ENCODE results near the gene PPP5C.

The PPP5C gene

DNA sequence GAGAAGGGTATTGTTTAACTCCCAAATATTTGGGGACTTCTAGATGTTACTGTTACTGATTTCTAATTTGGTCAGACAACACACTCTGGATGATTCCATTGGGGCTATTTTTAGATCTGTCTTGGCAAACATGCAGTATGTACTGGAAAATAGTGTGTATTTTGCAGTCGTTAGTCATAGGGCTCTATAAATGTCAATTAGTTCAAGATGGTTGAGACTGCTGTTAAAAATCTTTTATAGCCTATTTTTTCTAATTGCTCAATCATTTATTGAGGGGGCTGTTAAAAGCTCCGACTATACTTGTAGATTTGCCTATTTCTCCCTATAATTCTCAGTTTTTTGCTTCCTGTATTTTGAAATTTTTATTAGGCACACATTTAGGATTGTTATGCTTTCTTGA, 31.4 kb downstream of the PPP5C start:
- Histone ChIP-seq H3K79me2 (ENCODE audit: insufficient read depth, low read depth) (peaks cover 8% of the 10 kb centered on the region; the same call in 1 of the 2 replicates), H3K4me1 (ENCODE audit: low read depth, poor library complexity, severe bottlenecking) (no peaks in the 10 kb centered on the region), H3K4me2 (no peak overlapping the region), H4K20me1 (ENCODE audit: insufficient read depth) (no peaks in the 10 kb centered on the region), H3K36me3 (ENCODE audit: insufficient read depth) (peaks cover 13% of the 10 kb centered on the region; the same call in 1 of the 2 replicates), H3K9ac (no peak overlapping the region), H3K27ac (no peak overlapping the region), H3K27me3 (ENCODE audit: insufficient read depth, low read depth) (no peaks in the 10 kb centered on the region), H2AFZ (ENCODE audit: low read depth) (no peak overlapping the region), H3K4me3 (IDR thresholded peaks at IDR 0.05; ENCODE audit: insufficient read depth, low read depth, low read length) (no peak overlapping the region)
- TF ChIP-seq, protein P1, sequence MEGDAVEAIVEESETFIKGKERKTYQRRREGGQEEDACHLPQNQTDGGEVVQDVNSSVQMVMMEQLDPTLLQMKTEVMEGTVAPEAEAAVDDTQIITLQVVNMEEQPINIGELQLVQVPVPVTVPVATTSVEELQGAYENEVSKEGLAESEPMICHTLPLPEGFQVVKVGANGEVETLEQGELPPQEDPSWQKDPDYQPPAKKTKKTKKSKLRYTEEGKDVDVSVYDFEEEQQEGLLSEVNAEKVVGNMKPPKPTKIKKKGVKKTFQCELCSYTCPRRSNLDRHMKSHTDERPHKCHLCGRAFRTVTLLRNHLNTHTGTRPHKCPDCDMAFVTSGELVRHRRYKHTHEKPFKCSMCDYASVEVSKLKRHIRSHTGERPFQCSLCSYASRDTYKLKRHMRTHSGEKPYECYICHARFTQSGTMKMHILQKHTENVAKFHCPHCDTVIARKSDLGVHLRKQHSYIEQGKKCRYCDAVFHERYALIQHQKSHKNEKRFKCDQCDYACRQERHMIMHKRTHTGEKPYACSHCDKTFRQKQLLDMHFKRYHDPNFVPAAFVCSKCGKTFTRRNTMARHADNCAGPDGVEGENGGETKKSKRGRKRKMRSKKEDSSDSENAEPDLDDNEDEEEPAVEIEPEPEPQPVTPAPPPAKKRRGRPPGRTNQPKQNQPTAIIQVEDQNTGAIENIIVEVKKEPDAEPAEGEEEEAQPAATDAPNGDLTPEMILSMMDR (conservative IDR thresholded peaks at IDR 0.05; ENCODE audit: low read depth, low read length), result no peak

DNA sequence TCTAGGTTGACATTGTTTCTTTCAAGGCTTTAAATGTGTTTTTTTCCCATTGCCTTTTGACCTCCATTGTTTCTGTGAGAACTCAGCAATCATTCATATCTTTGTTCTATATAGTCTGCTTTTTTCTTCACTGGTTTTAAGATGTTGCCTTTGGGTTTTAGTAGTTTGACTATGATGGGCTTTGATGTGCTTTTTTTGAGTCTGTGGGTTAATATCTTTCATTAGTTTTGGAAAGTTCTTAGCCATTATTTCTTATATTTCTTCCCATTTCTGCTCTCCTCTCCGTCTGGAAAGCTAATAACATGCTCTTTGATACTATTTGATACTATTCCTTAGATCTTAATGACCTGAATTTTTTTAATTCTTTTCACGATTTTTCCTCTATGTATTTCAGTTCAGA, 33.8 kb downstream of the PPP5C start:
- H3K36me3 ChIP-seq (ENCODE audit: insufficient read depth), result peaks cover 20% of the 10 kb centered on the region; the same call in 1 of the 2 replicates
- TF ChIP-seq, protein P1 (conservative IDR thresholded peaks at IDR 0.05; ENCODE audit: low read depth, low read length), result no peak
- H3K4me1 ChIP-seq (ENCODE audit: low read depth, poor library complexity, severe bottlenecking), result no peaks in the 10 kb centered on the region
- H2AFZ ChIP-seq (ENCODE audit: low read depth), result no peak overlapping the region
- no peak overlapping the region for H3K9ac ChIP-seq
- H3K4me2 ChIP-seq, result no peak overlapping the region
- H3K27me3 ChIP-seq (ENCODE audit: insufficient read depth, low read depth), result no peaks in the 10 kb centered on the region
- peaks cover 8% of the 10 kb centered on the region; the same call in 1 of the 2 replicates for H3K79me2 ChIP-seq (ENCODE audit: insufficient read depth, low read depth)
- H3K27ac ChIP-seq, result no peak overlapping the region
- H3K4me3 ChIP-seq (IDR thresholded peaks at IDR 0.05; ENCODE audit: insufficient read depth, low read depth, low read length), result no peak overlapping the region
- no peaks in the 10 kb centered on the region for H4K20me1 ChIP-seq (ENCODE audit: insufficient read depth)

DNA sequence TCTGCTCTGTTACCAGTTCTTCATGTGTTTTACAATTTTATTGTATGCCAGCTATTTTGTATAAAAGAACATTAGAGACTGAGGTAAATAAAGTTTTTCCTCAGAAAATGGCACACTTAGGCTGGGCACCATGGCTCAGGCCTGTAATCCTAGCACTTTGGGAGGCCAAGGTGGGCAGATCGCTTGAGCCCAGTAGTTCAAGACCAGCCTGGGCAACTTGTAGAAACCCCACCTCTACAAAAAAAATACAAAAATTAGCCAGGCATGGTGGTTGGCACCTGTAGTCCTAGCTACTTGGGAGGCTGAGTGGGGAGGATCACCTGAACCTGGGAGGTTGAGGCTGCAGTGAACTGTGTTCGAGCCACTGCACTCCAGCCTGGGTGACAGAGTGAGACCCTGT, 34.5 kb downstream of the PPP5C start:
- H4K20me1 ChIP-seq (ENCODE audit: insufficient read depth), result no peaks in the 10 kb centered on the region
- H3K27me3 ChIP-seq (ENCODE audit: insufficient read depth, low read depth), result no peaks in the 10 kb centered on the region
- H3K4me3 ChIP-seq (IDR thresholded peaks at IDR 0.05; ENCODE audit: insufficient read depth, low read depth, low read length), result no peak overlapping the region
- peaks cover 8% of the 10 kb centered on the region; the same call in 1 of the 2 replicates for H3K79me2 ChIP-seq (ENCODE audit: insufficient read depth, low read depth)
- no peak overlapping the region for H3K9ac ChIP-seq
- H3K36me3 ChIP-seq (ENCODE audit: insufficient read depth), result peaks cover 20% of the 10 kb centered on the region; the same call in 1 of the 2 replicates
- TF ChIP-seq, protein P1 (conservative IDR thresholded peaks at IDR 0.05; ENCODE audit: low read depth, low read length), result no peak
- H3K27ac ChIP-seq, result no peak overlapping the region
- no peaks in the 10 kb centered on the region for H3K4me1 ChIP-seq (ENCODE audit: low read depth, poor library complexity, severe bottlenecking)
- H3K4me2 ChIP-seq, result no peak overlapping the region
- no peak overlapping the region for H2AFZ ChIP-seq (ENCODE audit: low read depth)

DNA sequence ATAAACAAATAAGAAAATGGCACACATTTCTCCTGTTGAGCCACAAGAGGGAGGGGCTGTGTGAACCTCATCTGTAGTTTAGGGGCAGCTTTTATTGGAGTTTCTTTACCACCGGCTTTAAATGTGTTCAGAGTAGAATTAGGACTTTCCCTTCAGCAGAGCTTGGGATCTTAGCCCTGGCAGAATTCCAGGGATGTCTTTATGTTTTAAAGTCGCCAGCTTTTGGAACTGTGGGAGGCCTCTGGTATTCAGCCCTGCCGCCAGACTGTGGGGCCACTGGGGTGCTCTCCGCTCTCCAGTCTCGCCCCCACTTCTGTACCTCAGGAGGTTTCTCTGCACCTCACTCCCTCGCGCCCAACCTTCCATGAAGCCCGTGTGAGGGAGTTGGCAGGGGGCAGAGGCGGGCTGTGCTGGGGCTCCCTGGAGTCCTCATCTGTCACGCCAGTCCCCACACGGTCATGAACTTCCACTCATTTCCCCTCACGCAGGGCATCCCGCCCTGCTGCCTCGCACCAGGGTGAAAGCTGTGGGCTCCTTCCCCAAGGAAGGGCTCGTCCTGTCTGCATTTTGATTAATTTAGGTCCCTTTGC, 35.0 kb downstream of the PPP5C start:
- Histone ChIP-seq H3K4me3 (IDR thresholded peaks at IDR 0.05; ENCODE audit: insufficient read depth, low read depth, low read length) (no peak overlapping the region), H3K79me2 (ENCODE audit: insufficient read depth, low read depth) (peaks cover 8% of the 10 kb centered on the region; the same call in 1 of the 2 replicates), H3K9ac (no peak overlapping the region), H3K27ac (no peak overlapping the region), H4K20me1 (ENCODE audit: insufficient read depth) (no peaks in the 10 kb centered on the region), H3K4me2 (no peak overlapping the region), H2AFZ (ENCODE audit: low read depth) (no peak overlapping the region), H3K4me1 (ENCODE audit: low read depth, poor library complexity, severe bottlenecking) (no peaks in the 10 kb centered on the region), H3K36me3 (ENCODE audit: insufficient read depth) (peaks cover 20% of the 10 kb centered on the region; the same call in 1 of the 2 replicates), H3K27me3 (ENCODE audit: insufficient read depth, low read depth) (no peaks in the 10 kb centered on the region)
- TF ChIP-seq, protein P1 (conservative IDR thresholded peaks at IDR 0.05; ENCODE audit: low read depth, low read length), result 0 out of 2 replicates have a peak, but pooled peaks have one; percentile 17
